Measurements from ENCODE around the gene KRTCAP3. TPM values are rescaled to one million over a fixed set of nuclear protein-coding genes. Genes with fewer than 3 reads are reported as not detected.
A peak's percentile ranks its signal among the peaks of the same experiment; 100 is the strongest.
"Not testable (repeated sequence)": the region's sequence is repeated elsewhere in the genome, so short reads cannot be mapped to it uniquely, and the experiment has no call there.

Gene KRTCAP3
- total and polyA plus RNA-seq, 4 donors, result 1.8 to 13.9 (median 3.1) TPM

DNA sequence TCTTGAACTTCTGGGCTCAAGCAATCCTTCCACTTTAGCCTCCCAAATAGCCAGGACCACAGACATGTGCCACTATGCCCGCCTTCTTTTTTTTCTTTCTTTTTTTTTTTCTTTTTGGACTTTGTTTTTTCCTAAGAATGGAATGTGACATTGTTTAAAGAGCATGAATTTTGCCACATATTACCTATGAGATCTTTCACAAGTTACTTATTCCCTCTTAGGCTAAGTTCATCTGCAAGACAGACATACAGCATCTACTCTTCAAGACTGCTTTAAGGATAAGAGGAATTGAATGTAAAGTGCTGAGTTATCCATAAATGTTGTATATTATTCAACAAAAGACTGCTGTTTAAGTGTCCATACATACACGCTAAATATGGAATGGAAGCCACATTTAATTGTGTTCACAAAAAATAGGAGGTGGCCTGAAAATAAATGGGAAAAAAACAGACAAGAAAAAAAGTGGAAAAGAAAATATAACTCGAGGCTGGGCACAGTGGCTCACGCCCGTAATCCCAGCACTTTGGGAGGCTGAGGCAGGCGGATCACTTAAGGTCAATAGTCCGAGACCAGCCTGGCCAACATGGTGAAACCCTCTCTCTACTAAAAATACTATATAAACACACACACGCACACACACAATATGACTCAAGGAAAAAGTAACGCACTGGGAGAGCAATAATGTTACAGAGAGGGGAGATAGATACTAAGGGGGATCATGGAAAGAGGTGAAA is 29.6 kb upstream of the KRTCAP3 start:
- 74 to 78% methylated on average over 9 of the region's 9 CpGs for WGBS, 2 donors
- H3K36me3 ChIP-seq (ENCODE audit: control insufficient read depth in 1 of 2, insufficient read depth in 2 of 2, low read length in 1 of 2), result no peaks in the 10 kb centered on the region
- H3K4me3 ChIP-seq (ENCODE audit: low read length in 2 of 2), result no peak overlapping the region
- ATAC-seq (ENCODE audit: low FRiP score), result no peak
- H3K9me3 ChIP-seq (ENCODE audit: control insufficient read depth, low read length), result no peaks in the 10 kb centered on the region
- H3K27ac ChIP-seq (ENCODE audit: low read depth in 1 of 2, low read length in 2 of 2), result no peak overlapping the region
- DNase-seq, result no peak
- peaks cover 0 to 3% of the 10 kb centered on the region in 2 donors for H3K4me1 ChIP-seq (ENCODE audit: control insufficient read depth in 1 of 2, insufficient read depth in 2 of 2, low read length in 2 of 2)
- intact Hi-C loops (cut with DNase I), result no loop called here
- H3K27me3 ChIP-seq (ENCODE audit: control insufficient read depth in 1 of 2, insufficient read depth in 2 of 2, low read length in 1 of 2), result no peaks in the 10 kb centered on the region

- no peak for ATAC-seq (ENCODE audit: low FRiP score)
These were observed 26.0 kb upstream of the KRTCAP3 start for GRCh38 chr2:27416151-27416550.

DNA sequence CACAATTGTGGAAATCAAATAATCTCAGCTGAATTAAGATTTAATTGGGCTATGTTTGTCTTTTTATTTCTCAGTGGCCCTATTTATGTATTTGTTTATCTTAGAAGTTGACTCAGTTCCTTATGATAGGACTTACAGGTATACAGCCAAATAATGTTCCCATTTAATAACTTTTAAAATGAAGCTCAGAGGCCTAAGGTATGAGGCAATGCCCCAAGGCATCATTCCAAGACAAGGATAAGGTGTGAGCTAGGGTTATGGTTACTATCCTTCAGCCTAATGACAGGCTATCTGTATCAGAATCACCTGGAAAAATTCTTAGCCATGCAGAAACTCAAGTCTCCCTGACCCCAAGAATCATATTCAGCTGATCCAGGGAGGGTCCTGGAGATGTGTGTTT is 21.2 kb upstream of the KRTCAP3 start:
- no peaks in the 10 kb centered on the region for H3K27me3 ChIP-seq (ENCODE audit: control insufficient read depth in 1 of 2, insufficient read depth in 2 of 2, low read length in 1 of 2)
- no peak for ATAC-seq (ENCODE audit: low FRiP score)
- no peaks in the 10 kb centered on the region for H3K4me1 ChIP-seq (ENCODE audit: control insufficient read depth in 1 of 2, insufficient read depth in 2 of 2, low read length in 2 of 2)
- no peak for DNase-seq
- intact Hi-C loops (cut with DNase I), result no loop called here
- H3K4me3 ChIP-seq (ENCODE audit: low read length in 2 of 2), result no peak overlapping the region
- no peaks in the 10 kb centered on the region for H3K9me3 ChIP-seq (ENCODE audit: control insufficient read depth, low read length)
- no peaks in the 10 kb centered on the region for H3K36me3 ChIP-seq (ENCODE audit: control insufficient read depth in 1 of 2, insufficient read depth in 2 of 2, low read length in 1 of 2)
- H3K27ac ChIP-seq (ENCODE audit: low read depth in 1 of 2, low read length in 2 of 2), result no peak overlapping the region

More at GRCh38 chr2:27416151-27416550, 26.0 kb upstream of the KRTCAP3 start:
- Histone ChIP-seq H3K9me3 (ENCODE audit: control insufficient read depth, low read length) (no peaks in the 10 kb centered on the region), H3K36me3 (ENCODE audit: control insufficient read depth in 1 of 2, insufficient read depth in 2 of 2, low read length in 1 of 2) (no peaks in the 10 kb centered on the region), H3K4me3 (ENCODE audit: low read length in 2 of 2) (no peak overlapping the region), H3K4me1 (ENCODE audit: control insufficient read depth in 1 of 2, insufficient read depth in 2 of 2, low read length in 2 of 2) (no peaks in the 10 kb centered on the region), H3K27me3 (ENCODE audit: control insufficient read depth in 1 of 2, insufficient read depth in 2 of 2, low read length in 1 of 2) (no peaks in the 10 kb centered on the region), H3K27ac (ENCODE audit: low read depth in 1 of 2, low read length in 2 of 2) (no peak overlapping the region)
- WGBS, 2 donors, result 91 to 94% methylated on average over 6 of the region's 6 CpGs
- intact Hi-C loops (cut with DNase I), result no loop called here
- no peak for DNase-seq

- no peak overlapping the region for H3K4me3 ChIP-seq (ENCODE audit: low read length in 2 of 2)
- H3K27me3 ChIP-seq (ENCODE audit: control insufficient read depth in 1 of 2, insufficient read depth in 2 of 2, low read length in 1 of 2), result no peaks in the 10 kb centered on the region
- 66 to 70% methylated on average over 4 of the region's 4 CpGs for WGBS, 2 donors
- H3K9me3 ChIP-seq (ENCODE audit: control insufficient read depth, low read length), result no peaks in the 10 kb centered on the region
- no peak for DNase-seq
- H3K36me3 ChIP-seq (ENCODE audit: control insufficient read depth in 1 of 2, insufficient read depth in 2 of 2, low read length in 1 of 2), result no peaks in the 10 kb centered on the region
- intact Hi-C loops (cut with DNase I), result no loop called here
- ATAC-seq (ENCODE audit: low FRiP score), result no peak
- H3K4me1 ChIP-seq (ENCODE audit: control insufficient read depth in 1 of 2, insufficient read depth in 2 of 2, low read length in 2 of 2), result no peaks in the 10 kb centered on the region
- H3K27ac ChIP-seq (ENCODE audit: low read depth in 1 of 2, low read length in 2 of 2), result no peak overlapping the region
These were observed 20.4 kb upstream of the KRTCAP3 start for GRCh38 chr2:27421660-27422250.

- H3K9me3 ChIP-seq (ENCODE audit: control insufficient read depth, low read length), result no peaks in the 10 kb centered on the region
- H3K36me3 ChIP-seq (ENCODE audit: control insufficient read depth in 1 of 2, insufficient read depth in 2 of 2, low read length in 1 of 2), result no peaks in the 10 kb centered on the region
- intact Hi-C loops (cut with DNase I), result no loop called here
- H3K4me1 ChIP-seq (ENCODE audit: control insufficient read depth in 1 of 2, insufficient read depth in 2 of 2, low read length in 2 of 2), result no peaks in the 10 kb centered on the region
- no peaks in the 10 kb centered on the region for H3K27me3 ChIP-seq (ENCODE audit: control insufficient read depth in 1 of 2, insufficient read depth in 2 of 2, low read length in 1 of 2)
- H3K27ac ChIP-seq (ENCODE audit: low read depth in 1 of 2, low read length in 2 of 2), result no peak overlapping the region
- 95 to 99% methylated on average over 3 of the region's 3 CpGs for WGBS, 2 donors
- ATAC-seq (ENCODE audit: low FRiP score) (no peak), DNase-seq (no peak)
- H3K4me3 ChIP-seq (ENCODE audit: low read length in 2 of 2), result no peak overlapping the region
These were observed 19.2 kb upstream of the KRTCAP3 start for GRCh38 chr2:27422958-27423357.

DNA sequence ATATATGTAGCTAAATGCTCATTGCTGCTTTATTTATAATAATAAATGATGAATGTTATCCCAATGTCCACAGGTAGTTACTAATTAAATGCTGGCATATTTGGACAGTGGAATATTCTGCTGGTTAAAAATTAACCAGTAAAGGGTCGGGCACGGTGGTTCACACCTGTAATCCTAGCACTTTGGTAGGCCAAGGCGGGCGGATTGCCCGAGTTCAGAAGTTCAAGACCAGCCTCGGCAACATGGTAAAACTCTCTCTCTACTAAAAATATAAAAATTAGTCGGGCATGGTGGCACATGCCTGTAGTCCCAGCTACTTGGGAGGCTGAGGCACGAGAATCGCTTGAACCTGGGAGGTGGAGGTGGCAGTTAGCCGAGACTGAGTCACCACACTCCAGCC is 17.1 kb upstream of the KRTCAP3 start:
- DNase-seq; H3K27ac ChIP-seq (ENCODE audit: low read depth in 1 of 2, low read length in 2 of 2); H3K4me3 ChIP-seq (ENCODE audit: low read length in 2 of 2); H3K9me3 ChIP-seq (ENCODE audit: control insufficient read depth, low read length); H3K36me3 ChIP-seq (ENCODE audit: control insufficient read depth in 1 of 2, insufficient read depth in 2 of 2, low read length in 1 of 2); H3K27me3 ChIP-seq (ENCODE audit: control insufficient read depth in 1 of 2, insufficient read depth in 2 of 2, low read length in 1 of 2); ATAC-seq (ENCODE audit: low FRiP score); H3K4me1 ChIP-seq (ENCODE audit: control insufficient read depth in 1 of 2, insufficient read depth in 2 of 2, low read length in 2 of 2): not testable (repeated sequence)
- WGBS, 2 donors, result 92 to 93% methylated on average over 10 of the region's 10 CpGs
- intact Hi-C loops (cut with DNase I), result loop anchor here in 1 of 2 donors (5.0 kb wide), 1 partner anchor 67 kb away; no protein-coding TSS in a partner anchor

DNA sequence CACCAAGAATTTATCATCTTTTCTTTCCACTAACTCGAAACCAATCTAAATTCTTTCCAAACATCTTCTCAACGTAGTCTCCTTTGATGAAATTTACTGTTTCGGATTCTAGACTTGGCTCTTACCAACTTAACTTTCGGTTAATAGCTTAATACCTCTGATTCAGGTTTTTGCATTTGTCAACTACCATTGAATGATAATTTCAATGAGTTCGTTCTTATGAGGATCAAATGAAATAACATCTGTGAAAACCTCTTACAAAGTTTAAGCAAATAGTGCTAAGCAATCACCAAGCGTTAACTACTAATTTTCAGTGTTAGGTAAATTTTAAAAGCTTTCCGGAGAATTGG is 14.3 kb upstream of the KRTCAP3 start:
- WGBS, 2 donors, result 7 to 8% methylated on average over 7 of the region's 7 CpGs
- H3K27me3 ChIP-seq (ENCODE audit: control insufficient read depth in 1 of 2, insufficient read depth in 2 of 2, low read length in 1 of 2), result no peaks in the 10 kb centered on the region
- peak overlapping the region; percentile 61 to 79 for H3K4me3 ChIP-seq (ENCODE audit: low read length in 2 of 2)
- H3K9me3 ChIP-seq (ENCODE audit: control insufficient read depth, low read length), result no peaks in the 10 kb centered on the region
- H3K36me3 ChIP-seq (ENCODE audit: control insufficient read depth in 1 of 2, insufficient read depth in 2 of 2, low read length in 1 of 2), result no peaks in the 10 kb centered on the region
- DNase-seq, result no peak
- peaks cover 0 to 2% of the 10 kb centered on the region in 2 donors for H3K4me1 ChIP-seq (ENCODE audit: control insufficient read depth in 1 of 2, insufficient read depth in 2 of 2, low read length in 2 of 2)
- intact Hi-C loops (cut with DNase I), result loop anchor here (1.0 to 5.0 kb wide), 5 partner anchors 19 to 71 kb away; partner anchors contain the start of genes PPM1G (in 2 of the 2), GTF3C2 (in 1 of the 2) and ZNF513 (in 1 of the 2)
- peak overlapping the region; percentile 71 to 76 for H3K27ac ChIP-seq (ENCODE audit: low read depth in 1 of 2, low read length in 2 of 2)
- no peak for ATAC-seq (ENCODE audit: low FRiP score)

GRCh38 chr2:27428213-27428977 is 13.8 kb upstream of the KRTCAP3 start, which contains the start of gene NRBP1:
Gene NRBP1, plus strand, starts transcription at chr2:27428631. Its CDS starts 4,643 bp downstream, at chr2:27433274.
- DNase-seq, result peak; percentile 94 to 97
- Histone ChIP-seq H3K4me1 (ENCODE audit: control insufficient read depth in 1 of 2, insufficient read depth in 2 of 2, low read length in 2 of 2) (peaks cover 0 to 2% of the 10 kb centered on the region in 2 donors), H3K36me3 (ENCODE audit: control insufficient read depth in 1 of 2, insufficient read depth in 2 of 2, low read length in 1 of 2) (no peaks in the 10 kb centered on the region), H3K27me3 (ENCODE audit: control insufficient read depth in 1 of 2, insufficient read depth in 2 of 2, low read length in 1 of 2) (no peaks in the 10 kb centered on the region), H3K4me3 (ENCODE audit: low read length in 2 of 2) (peak within 1 kb of the TSS; percentile 61 to 83), H3K27ac (ENCODE audit: low read depth in 1 of 2, low read length in 2 of 2) (peak within 1 kb of the TSS; percentile 71 to 76), H3K9me3 (ENCODE audit: control insufficient read depth, low read length) (no peaks in the 10 kb centered on the region)
- peak; percentile 98 for ATAC-seq (ENCODE audit: low FRiP score)
- 0% methylated on average over 70 to 75 of the region's 75 CpGs for WGBS, 2 donors
- intact Hi-C loops (cut with DNase I), result loop anchor here (1.0 to 5.0 kb wide), 5 partner anchors 19 to 72 kb away; partner anchors contain the start of genes PPM1G (in 2 of the 2), GTF3C2 (in 1 of the 2) and ZNF513 (in 1 of the 2)
